Measurements from ENCODE around the gene C1orf226.

The C1orf226 gene

GRCh38 chr1:162370161-162370560 lies 11.4 kb upstream of the C1orf226 start:
- DNase-seq (ENCODE audit: low read depth): no peak
- H3K4me3 ChIP-seq (ENCODE audit: low read length): no peak overlapping the region

GRCh38 chr1:162370721-162371120 lies 10.8 kb upstream of the C1orf226 start:
- DNase-seq (ENCODE audit: low read depth): no peak
- H3K4me3 ChIP-seq (ENCODE audit: low read length): no peak overlapping the region
- no peak for TF ChIP-seq CTCF (conservative IDR thresholded peaks at IDR 0.05; ENCODE audit: low read length)

More at GRCh38 chr1:162370161-162370560, 11.4 kb upstream of the C1orf226 start:
- TF ChIP-seq CTCF (conservative IDR thresholded peaks at IDR 0.05; ENCODE audit: low read length): no peak

GRCh38 chr1:162371611-162372010 lies 9.9 kb upstream of the C1orf226 start:
- no peak for TF ChIP-seq CTCF (conservative IDR thresholded peaks at IDR 0.05; ENCODE audit: low read length)
- no peak for DNase-seq (ENCODE audit: low read depth)
- H3K4me3 ChIP-seq (ENCODE audit: low read length): no peak overlapping the region

- H3K4me3 ChIP-seq (ENCODE audit: low read length): no peak overlapping the region
- DNase-seq (ENCODE audit: low read depth): no peak
- TF ChIP-seq CTCF (conservative IDR thresholded peaks at IDR 0.05; ENCODE audit: low read length): no peak
Measured at GRCh38 chr1:162372159-162373071, 9.1 kb upstream of the C1orf226 start.

GRCh38 chr1:162373072-162373427 lies 8.5 kb upstream of the C1orf226 start:
- no peak for TF ChIP-seq CTCF (conservative IDR thresholded peaks at IDR 0.05; ENCODE audit: low read length)
- H3K4me3 ChIP-seq (ENCODE audit: low read length): no peak overlapping the region
- no peak for DNase-seq (ENCODE audit: low read depth)

- H3K4me3 ChIP-seq (ENCODE audit: low read length): no peak overlapping the region
- DNase-seq (ENCODE audit: low read depth): peak; percentile 8
- TF ChIP-seq CTCF (conservative IDR thresholded peaks at IDR 0.05; ENCODE audit: low read length): no peak
Measured at GRCh38 chr1:162373541-162374260, 7.8 kb upstream of the C1orf226 start.

All from AG10803 (cell line).